Measurements from ENCODE around the gene ERP27.

ERP27 gene

GRCh38 chr12:14900521-14901227 lies 37.7 kb downstream of the ERP27 start:
- DNase-seq: no peak

GRCh38 chr12:14896521-14897169 lies 41.7 kb downstream of the ERP27 start:
- peak in 1 of 2 donors; percentile 4 for DNase-seq

GRCh38 chr12:14893506-14894250 lies 44.7 kb downstream of the ERP27 start:
- no peak for DNase-seq

GRCh38 chr12:14892726-14893505 lies 45.4 kb downstream of the ERP27 start:
- peak; percentile 5 to 18 for DNase-seq

- DNase-seq: no peak
Observed at GRCh38 chr12:14890701-14891100, 47.6 kb downstream of the ERP27 start.

GRCh38 chr12:14886271-14886670 lies 52.1 kb downstream of the ERP27 start:
- DNase-seq: no peak

GRCh38 chr12:14885718-14886221 lies 52.6 kb downstream of the ERP27 start, which contains the start of gene MGP:
TSS of gene MGP (minus strand) at chr12:14885854. CDS start at chr12:14885791, 63 bp downstream.
- no peak for DNase-seq

- peak; percentile 46 to 47 for DNase-seq
Observed at GRCh38 chr12:14884458-14884878, 53.9 kb downstream of the ERP27 start.

- no peak for DNase-seq
Observed at GRCh38 chr12:14883686-14884085, 54.7 kb downstream of the ERP27 start.

- DNase-seq: no peak
Observed at GRCh38 chr12:14880890-14881453, 57.4 kb downstream of the ERP27 start.

- DNase-seq: no peak
Observed at GRCh38 chr12:14879222-14879933, 59.0 kb downstream of the ERP27 start.

GRCh38 chr12:14878488-14878887 lies 59.8 kb downstream of the ERP27 start:
- no peak for DNase-seq

GRCh38 chr12:14876833-14877232 lies 61.5 kb downstream of the ERP27 start:
- no peak for DNase-seq

GRCh38 chr12:14874882-14875281 lies 63.5 kb downstream of the ERP27 start:
- DNase-seq: no peak

- no peak for DNase-seq
Observed at GRCh38 chr12:14873440-14874185, 64.7 kb downstream of the ERP27 start.

GRCh38 chr12:14871886-14872285 lies 66.5 kb downstream of the ERP27 start:
- no peak for DNase-seq

- no peak for DNase-seq
Observed at GRCh38 chr12:14871247-14871646, 67.1 kb downstream of the ERP27 start.

GRCh38 chr12:14868916-14869506 lies 69.3 kb downstream of the ERP27 start:
- DNase-seq: no peak

All from hippocampal formation (tissue), 2 donors.